Measurements from ENCODE around the gene CAPN5.

- TF ChIP-seq, protein P1, sequence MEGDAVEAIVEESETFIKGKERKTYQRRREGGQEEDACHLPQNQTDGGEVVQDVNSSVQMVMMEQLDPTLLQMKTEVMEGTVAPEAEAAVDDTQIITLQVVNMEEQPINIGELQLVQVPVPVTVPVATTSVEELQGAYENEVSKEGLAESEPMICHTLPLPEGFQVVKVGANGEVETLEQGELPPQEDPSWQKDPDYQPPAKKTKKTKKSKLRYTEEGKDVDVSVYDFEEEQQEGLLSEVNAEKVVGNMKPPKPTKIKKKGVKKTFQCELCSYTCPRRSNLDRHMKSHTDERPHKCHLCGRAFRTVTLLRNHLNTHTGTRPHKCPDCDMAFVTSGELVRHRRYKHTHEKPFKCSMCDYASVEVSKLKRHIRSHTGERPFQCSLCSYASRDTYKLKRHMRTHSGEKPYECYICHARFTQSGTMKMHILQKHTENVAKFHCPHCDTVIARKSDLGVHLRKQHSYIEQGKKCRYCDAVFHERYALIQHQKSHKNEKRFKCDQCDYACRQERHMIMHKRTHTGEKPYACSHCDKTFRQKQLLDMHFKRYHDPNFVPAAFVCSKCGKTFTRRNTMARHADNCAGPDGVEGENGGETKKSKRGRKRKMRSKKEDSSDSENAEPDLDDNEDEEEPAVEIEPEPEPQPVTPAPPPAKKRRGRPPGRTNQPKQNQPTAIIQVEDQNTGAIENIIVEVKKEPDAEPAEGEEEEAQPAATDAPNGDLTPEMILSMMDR (IDR thresholded peaks at IDR 0.05) = no peak
- no peak for TF ChIP-seq POLR2AphosphoS5 (IDR thresholded peaks at IDR 0.05; ENCODE audit: low read depth, low read length)
These were observed 41.7 kb downstream of the CAPN5 start for GRCh38 chr11:77108436-77108835.
